CD4-positive, alpha-beta T cell (primary cell): ENCODE measurements around the gene ANKDD1B. TPM values are rescaled to one million over a fixed set of nuclear protein-coding genes. Genes with fewer than 3 reads are reported as not detected.

Experiments
- ATAC-seq: fragments of 200-7000 bp; cut with Tn5 transposase; one replicate; pipeline ENCODE4 v1.10.0; 2022; ENCODE audit warnings: mild to moderate bottlenecking; ENCODE audit not compliant: poor library complexity
- CTCF ChIA-PET: fragments of 350-600 bp; sonication (Branson Sonifier 250); formaldehyde crosslinking; loops from one replicate; lab custom pipeline; 2021; ENCODE audit warnings: antibody characterized with exemption, inconsistent platforms; lab: Charles Lee
- POLR2A ChIA-PET: fragments of 350-600 bp; sonication (Branson Sonifier 250); formaldehyde crosslinking; loops from one replicate; lab custom pipeline; 2021; ENCODE audit warnings: antibody characterized with exemption, inconsistent platforms; lab: Charles Lee
- DNase-seq, 14 experiments: peaks; one replicate each; pipeline ENCODE4 v3.0.0-alpha.2; 2013 to 2020; ENCODE audit warnings: mixed read lengths in 2 of 14
- H3K27ac ChIP-seq, 2 donors: one replicate each; pipeline versions ENCODE4 v1.5.1 to v1.7.0; 2013; ENCODE audit warnings: low read length in 2 of 2, low read depth in 1 of 2, mild to moderate bottlenecking in 1 of 2
- H3K27me3 ChIP-seq, 2 experiments: 1 replicate in 1 of 2; 2 replicates in 1 of 2; pipeline versions ENCODE4 v1.6.1 to v1.7.0; 2013; ENCODE audit warnings: low read length in 2 of 2, control low read depth in 1 of 2, mild to moderate bottlenecking in 1 of 2, moderate library complexity in 1 of 2; ENCODE audit not compliant: insufficient read depth in 2 of 2, control insufficient read depth in 1 of 2
- H3K36me3 ChIP-seq: one replicate; pipeline ENCODE4 v1.6.1; 2013; ENCODE audit warnings: low read length, control low read depth; ENCODE audit not compliant: insufficient read depth
- H3K4me1 ChIP-seq: one replicate; pipeline ENCODE4 v1.6.1; 2013; ENCODE audit warnings: low read length, control low read depth; ENCODE audit not compliant: insufficient read depth
- H3K4me3 ChIP-seq: one replicate; pipeline ENCODE4 v1.5.1; 2013; ENCODE audit warnings: mild to moderate bottlenecking, low read length, moderate library complexity
- H3K9me3 ChIP-seq, 2 experiments: 1 replicate in 1 of 2; 2 replicates in 1 of 2; pipeline versions ENCODE4 v1.6.1 to v1.7.0; 2013; ENCODE audit warnings: low read length in 2 of 2, mild to moderate bottlenecking in 2 of 2, control low read depth in 1 of 2, moderate library complexity in 1 of 2; ENCODE audit not compliant: control insufficient read depth in 1 of 2, insufficient read depth in 1 of 2
- H3K27ac Mint-ChIP-seq: one replicate; pipeline ENCODE4 v1.8.0; 2020; ENCODE audit warnings: mixed read lengths
- H3K27me3 Mint-ChIP-seq: one replicate; pipeline ENCODE4 v1.8.0; 2021; ENCODE audit warnings: mixed read lengths
- H3K36me3 Mint-ChIP-seq: one replicate; pipeline ENCODE4 v1.8.0; 2021; ENCODE audit warnings: low read depth, mixed read lengths
- H3K4me1 Mint-ChIP-seq: one replicate; pipeline ENCODE4 v1.8.0; 2021; ENCODE audit warnings: low read depth, mixed read lengths
- H3K4me3 Mint-ChIP-seq: one replicate; pipeline ENCODE4 v1.8.0; 2020; ENCODE audit warnings: mild to moderate bottlenecking, mixed read lengths
- H3K9me3 Mint-ChIP-seq: one replicate; pipeline ENCODE4 v1.8.0; 2020; ENCODE audit warnings: mixed read lengths
- CTCF ChIP-seq: fragments of 200-600 bp; IDR thresholded peaks from one replicate; pipeline ENCODE4 v1.8.0; 2022; ENCODE audit warnings: antibody characterized with exemption, mild to moderate bottlenecking
- intact Hi-C, 2 experiments: fragments of 100-400 bp; cut with DNase I in 1 of 2; cut with micrococcal nuclease in 1 of 2; formaldehyde crosslinking; loops; one replicate each; pipeline versions ENCODE4 v1.15.1 to v1.9.0; 2023 to 2025; cut with DNase I, micrococcal nuclease
- total RNA-seq, 174 experiments: library from RNA in 2 of 174; stranded (reverse) in 2 of 174; gene quantifications; one replicate each; pipeline ENCODE4 v1.2.3 and lab custom pipeline; 2021 to 2026

Gene ANKDD1B
- total RNA-seq, 2 experiments from 2014 or later = 0.30 TPM; not detected in 1

GRCh38 chr5:75671506-75671905 is 60.3 kb downstream of the ANKDD1B start:
- Mint-ChIP-seq H3K27ac (no peak overlapping the region), H3K36me3 (peaks cover 35% of the 10 kb centered on the region), H3K4me3 (no peak overlapping the region), H3K27me3 (no peaks in the 10 kb centered on the region), H3K4me1 (peaks cover 14% of the 10 kb centered on the region), H3K9me3 (no peaks in the 10 kb centered on the region)
- DNase-seq = no peak
- Histone ChIP-seq H3K4me3 (no peak overlapping the region), H3K9me3 (no peaks in the 10 kb centered on the region), H3K36me3 (peaks cover 12% of the 10 kb centered on the region), H3K4me1 (peaks cover 12% of the 10 kb centered on the region), H3K27me3 (no peaks in the 10 kb centered on the region), H3K27ac (no peak overlapping the region)
- CTCF ChIA-PET = no interaction called here
- no peak for TF ChIP-seq CTCF
- no peak for ATAC-seq
- POLR2A ChIA-PET = no interaction called here
- intact Hi-C loops = no loop called here

GRCh38 chr5:75672616-75673015 is 61.4 kb downstream of the ANKDD1B start:
- Mint-ChIP-seq H3K27me3 (no peaks in the 10 kb centered on the region), H3K4me1 (peaks cover 16% of the 10 kb centered on the region), H3K27ac (no peak overlapping the region), H3K36me3 (peaks cover 39% of the 10 kb centered on the region), H3K4me3 (no peak overlapping the region), H3K9me3 (no peaks in the 10 kb centered on the region)
- no peak for DNase-seq
- ChIA-PET POLR2A (no interaction called here), CTCF (no interaction called here)
- H3K4me1 ChIP-seq = peaks cover 12% of the 10 kb centered on the region
- no peak overlapping the region for H3K27ac ChIP-seq
- no peak for TF ChIP-seq CTCF
- intact Hi-C loops = no loop called here
- no peak for ATAC-seq
- H3K27me3 ChIP-seq = no peaks in the 10 kb centered on the region
- peaks cover 12% of the 10 kb centered on the region for H3K36me3 ChIP-seq
- no peaks in the 10 kb centered on the region for H3K9me3 ChIP-seq
- H3K4me3 ChIP-seq = no peak overlapping the region

- Histone ChIP-seq H3K36me3 (peaks cover 12% of the 10 kb centered on the region), H3K4me1 (no peaks in the 10 kb centered on the region), H3K27me3 (no peaks in the 10 kb centered on the region), H3K9me3 (no peaks in the 10 kb centered on the region), H3K27ac (no peak overlapping the region), H3K4me3 (no peak overlapping the region)
- TF ChIP-seq CTCF = no peak
- peaks cover 39% of the 10 kb centered on the region for H3K36me3 Mint-ChIP-seq
- peak overlapping the region; percentile 5 for H3K27ac Mint-ChIP-seq
- H3K9me3 Mint-ChIP-seq = no peaks in the 10 kb centered on the region
- H3K4me3 Mint-ChIP-seq = no peak overlapping the region
- POLR2A ChIA-PET = interaction anchor here (0.6 kb wide), 1 partner anchor 1128 kb away, joined by 4 read pairs; no protein-coding TSS in a partner anchor
- intact Hi-C loops = no loop called here
- CTCF ChIA-PET = no interaction called here
- ATAC-seq (no peak), DNase-seq (no peak)
- H3K27me3 Mint-ChIP-seq = no peaks in the 10 kb centered on the region
- H3K4me1 Mint-ChIP-seq = peaks cover 11% of the 10 kb centered on the region
These were observed 64.5 kb downstream of the ANKDD1B start for GRCh38 chr5:75675783-75676182.
